ENCODE results near the gene PIN1.
"Not testable (repeated sequence)": the region's sequence is repeated elsewhere in the genome, so short reads cannot be mapped to it uniquely, and the experiment has no call there.

DNA sequence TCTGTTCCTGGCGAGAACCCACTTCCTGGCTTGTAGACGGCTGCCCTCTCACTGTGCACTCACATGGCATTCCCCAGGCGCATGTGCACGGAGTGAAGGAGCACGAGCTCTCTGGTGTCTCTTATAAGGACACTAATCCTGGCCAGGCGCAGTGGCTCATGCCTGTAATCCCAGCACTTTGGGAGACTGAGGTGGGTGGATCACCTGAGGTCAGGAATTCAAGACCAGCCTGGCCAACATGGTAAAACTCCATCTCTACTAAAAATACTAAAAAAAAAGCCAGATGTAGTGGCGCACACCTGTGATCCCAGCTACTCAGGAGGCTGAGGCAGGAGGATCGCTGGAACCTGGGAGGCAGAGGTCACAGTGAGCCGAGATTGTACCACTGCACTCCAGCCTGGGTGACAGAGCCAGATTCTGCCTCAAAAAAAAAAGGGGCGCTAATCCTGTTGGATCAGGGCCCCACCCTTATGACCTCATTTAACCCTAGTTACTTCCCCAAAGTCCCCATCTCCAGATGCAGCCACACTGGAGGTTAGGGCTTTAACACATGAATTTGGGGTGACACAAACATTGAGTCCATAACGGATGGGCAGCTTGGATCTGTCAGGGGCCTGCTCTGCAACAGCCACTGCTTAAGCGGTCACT, 8.6 kb downstream of the PIN1 start:
- TF ChIP-seq POLR2A (IDR thresholded peaks at IDR 0.05; ENCODE audit: low read length); GATA1 (IDR thresholded peaks at IDR 0.05; ENCODE audit: low read depth, low read length): not testable (repeated sequence)
